Right forelimb (tissue), 1 donor: Measurements from ENCODE around the gene ARHGEF38.
"Not testable (repeated sequence)": the region's sequence is repeated elsewhere in the genome, so short reads cannot be mapped to it uniquely, and the experiment has no call there.

ENCODE experiments used
- DNase-seq: peaks from one replicate; pipeline ENCODE4 v3.0.0-alpha.2; 2018

Gene ARHGEF38

GRCh38 chr4:105657117-105657765 is 104.8 kb downstream of the ARHGEF38 start:
- no peak for DNase-seq

GRCh38 chr4:105659190-105659589 is 106.8 kb downstream of the ARHGEF38 start:
- no peak for DNase-seq

DNA sequence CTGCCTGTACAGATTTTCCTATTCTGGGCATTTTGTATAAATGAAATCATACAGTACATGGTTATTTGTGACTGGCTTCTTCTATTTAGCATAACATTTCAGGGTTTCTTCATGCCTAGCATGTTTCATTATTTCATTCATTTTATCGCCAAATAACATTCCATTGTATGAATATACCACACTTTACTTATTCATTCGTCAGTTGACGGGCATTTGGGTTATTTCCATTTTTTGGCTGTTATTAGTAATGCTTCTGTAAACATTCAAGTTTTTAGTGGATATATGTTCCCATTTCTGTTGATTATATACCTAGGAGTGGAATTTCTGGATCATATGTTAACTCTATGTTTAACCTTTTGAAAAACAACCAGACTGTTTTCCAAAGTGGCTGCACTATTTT is 108.6 kb downstream of the ARHGEF38 start:
- DNase-seq: no peak

DNA sequence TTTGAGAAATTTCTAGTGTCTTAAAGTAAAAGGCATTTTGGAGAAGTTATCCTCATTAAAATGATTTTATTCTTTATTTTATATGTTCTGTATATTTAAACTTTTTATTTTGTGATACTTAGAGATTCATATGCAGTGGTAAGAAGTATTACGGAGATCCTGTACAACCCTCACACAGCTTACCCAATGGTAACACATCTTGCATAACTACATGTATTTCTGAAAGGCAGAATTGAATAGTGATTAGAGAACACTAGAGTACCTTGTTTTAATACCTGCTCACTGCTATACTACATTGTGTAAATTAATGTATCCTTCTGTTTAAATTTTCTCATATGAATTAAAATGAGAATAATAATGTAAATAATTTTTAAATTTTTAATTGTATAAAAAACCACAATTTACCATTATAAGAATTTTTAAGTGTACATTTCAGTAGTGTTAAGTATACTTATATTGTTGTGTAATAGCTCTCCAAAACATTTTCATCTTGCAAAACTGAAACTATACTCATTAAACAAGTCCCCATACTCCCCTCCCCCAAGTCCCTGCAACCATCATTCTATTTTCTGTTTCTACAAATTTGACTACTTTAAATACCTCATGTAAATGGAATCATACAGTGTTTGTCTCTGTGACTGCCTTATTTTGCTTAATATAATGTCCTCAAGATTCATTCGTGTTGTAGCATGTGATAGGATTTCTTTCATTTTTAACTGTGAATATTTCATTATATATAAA is 110.7 kb downstream of the ARHGEF38 start:
- no peak for DNase-seq

GRCh38 chr4:105666693-105667092 is 114.3 kb downstream of the ARHGEF38 start:
- DNase-seq: no peak

DNA sequence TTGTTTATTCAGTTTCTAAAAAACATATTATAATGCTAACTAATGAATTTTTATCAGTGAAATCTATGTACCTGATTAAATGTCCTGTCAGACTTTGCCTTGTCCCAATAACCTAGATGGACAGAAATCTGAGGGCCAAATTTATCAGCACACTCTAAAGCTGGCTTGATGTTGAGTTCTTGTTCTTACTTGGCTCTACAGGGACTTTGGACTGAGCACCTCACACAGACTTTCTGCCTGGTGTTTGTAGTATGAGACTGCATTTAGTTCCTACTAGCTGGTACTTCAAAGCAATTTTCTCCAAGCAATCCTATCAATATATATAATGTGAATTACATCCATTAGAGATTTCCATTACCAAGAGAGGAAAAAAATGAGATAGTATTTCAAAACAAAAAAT is 118.3 kb downstream of the ARHGEF38 start:
- DNase-seq: no peak

DNA sequence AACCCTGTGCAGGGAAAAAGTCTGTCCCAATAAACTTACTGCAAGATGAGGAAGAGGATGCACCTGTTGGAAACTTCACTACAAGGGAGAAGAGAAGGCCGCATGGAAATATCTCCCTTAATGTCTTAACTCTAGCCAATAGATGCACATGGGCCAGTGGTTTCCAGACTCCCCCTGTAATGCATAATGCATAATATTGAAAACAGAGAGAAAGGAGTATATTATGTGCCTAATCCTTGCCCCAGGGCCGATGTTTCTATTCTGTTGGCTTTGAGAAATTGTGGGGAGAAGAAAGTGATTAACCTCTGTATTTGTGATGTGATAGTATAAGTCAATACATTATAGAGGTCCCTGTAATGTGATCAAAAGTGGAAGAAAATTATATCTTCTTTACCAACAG is 118.9 kb downstream of the ARHGEF38 start:
- DNase-seq: no peak

GRCh38 chr4:105674011-105674410 is 121.6 kb downstream of the ARHGEF38 start:
- DNase-seq: no peak

- no peak for DNase-seq
Measured at GRCh38 chr4:105677709-105678108, 125.3 kb downstream of the ARHGEF38 start.

DNA sequence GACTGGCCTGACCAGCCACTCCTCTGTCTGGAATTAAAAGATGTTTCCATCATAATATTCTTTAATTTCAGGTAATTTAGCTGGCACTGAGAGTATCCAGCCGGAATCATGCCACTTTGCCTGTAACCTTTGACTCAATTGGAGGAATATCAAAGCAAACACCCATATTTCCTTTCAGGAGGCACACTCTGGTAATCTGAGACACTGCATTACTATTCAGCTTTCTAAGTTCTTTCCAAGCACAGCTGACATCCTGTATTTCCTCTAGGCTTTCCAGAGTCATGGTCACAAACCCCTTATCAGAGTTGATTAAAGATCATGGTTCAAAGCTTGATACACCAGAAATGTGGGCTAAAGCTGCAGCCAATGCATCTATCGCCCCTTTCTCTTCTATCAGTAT is 126.8 kb downstream of the ARHGEF38 start:
- no peak for DNase-seq

GRCh38 chr4:105683038-105683437 is 130.6 kb downstream of the ARHGEF38 start:
- no peak for DNase-seq

- no peak for DNase-seq
Measured at GRCh38 chr4:105686571-105686970, 134.2 kb downstream of the ARHGEF38 start.

- DNase-seq: not testable (repeated sequence)
Measured at GRCh38 chr4:105694812-105695211, 142.4 kb downstream of the ARHGEF38 start.

- DNase-seq: not testable (repeated sequence)
Measured at GRCh38 chr4:105695832-105696231, 143.4 kb downstream of the ARHGEF38 start.

DNA sequence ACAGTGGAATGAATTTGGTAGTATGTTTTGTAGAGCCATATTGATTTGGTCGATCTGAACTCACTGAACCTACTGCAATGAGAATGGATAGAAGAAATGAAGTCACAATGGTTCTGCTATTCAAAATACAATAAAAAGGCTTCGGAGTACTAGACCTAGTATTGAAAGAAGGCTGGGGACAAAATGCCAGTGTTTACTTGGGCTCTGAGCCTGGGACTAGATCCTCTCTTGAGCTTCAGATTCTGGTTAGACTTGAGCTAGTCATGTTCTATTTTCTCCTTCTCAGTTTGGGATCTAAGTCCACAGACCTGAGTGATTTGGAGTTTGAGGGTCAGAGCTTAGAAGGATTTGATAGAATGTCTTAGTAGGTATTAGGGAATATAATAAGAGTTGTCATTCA is 146.2 kb downstream of the ARHGEF38 start:
- no peak for DNase-seq

DNA sequence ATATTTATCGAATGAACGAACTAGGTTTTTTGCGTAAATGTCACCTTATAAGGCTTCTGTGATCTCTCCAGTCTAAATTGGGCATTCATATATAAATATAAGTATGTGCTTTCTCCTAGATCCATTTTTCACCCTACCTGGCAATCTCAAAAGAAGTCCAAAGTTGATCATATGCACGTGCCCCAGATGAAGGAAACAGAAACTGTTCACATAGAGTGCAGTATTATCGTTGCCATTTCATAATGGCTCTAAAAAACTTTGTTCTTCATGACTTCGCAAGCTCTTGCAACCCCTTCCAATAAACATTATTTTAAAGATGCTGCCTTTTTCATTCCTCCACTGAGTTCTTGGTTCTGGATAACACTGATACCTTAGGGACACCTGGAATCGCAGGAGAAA is 155.4 kb downstream of the ARHGEF38 start:
- no peak for DNase-seq

GRCh38 chr4:105708181-105709080 is 156.0 kb downstream of the ARHGEF38 start, which contains the start of the genes GSTCD and INTS12:
GSTCD (plus strand) TSS chr4:105708784; CDS start chr4:105717614, 8,830 bp downstream.
INTS12 (minus strand) TSS chr4:105708689; CDS start chr4:105700005, 8,684 bp downstream.
- DNase-seq: peak; percentile 96

- DNase-seq: no peak
Measured at GRCh38 chr4:105709081-105709450, 156.6 kb downstream of the ARHGEF38 start.

- no peak for DNase-seq
Measured at GRCh38 chr4:105710012-105710600, 157.7 kb downstream of the ARHGEF38 start.

DNA sequence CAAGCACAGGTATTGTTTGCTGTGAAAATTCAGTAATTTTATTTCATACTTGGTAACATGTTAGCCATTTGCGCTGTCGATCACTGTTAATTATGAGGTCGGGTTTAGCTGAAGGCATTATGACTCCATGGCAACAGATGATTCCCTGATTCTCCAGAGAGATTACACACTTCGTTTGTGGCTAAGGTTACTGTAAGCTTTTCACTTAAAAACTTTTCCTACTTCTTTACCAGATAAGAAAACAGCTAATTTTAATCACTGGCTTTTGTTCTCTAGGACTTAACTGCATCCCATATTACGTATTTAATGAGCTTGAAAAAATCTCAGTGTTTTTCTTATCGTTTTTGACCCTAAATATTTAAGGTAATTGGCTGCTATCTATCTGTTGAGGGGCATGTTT is 158.3 kb downstream of the ARHGEF38 start:
- DNase-seq: no peak

DNA sequence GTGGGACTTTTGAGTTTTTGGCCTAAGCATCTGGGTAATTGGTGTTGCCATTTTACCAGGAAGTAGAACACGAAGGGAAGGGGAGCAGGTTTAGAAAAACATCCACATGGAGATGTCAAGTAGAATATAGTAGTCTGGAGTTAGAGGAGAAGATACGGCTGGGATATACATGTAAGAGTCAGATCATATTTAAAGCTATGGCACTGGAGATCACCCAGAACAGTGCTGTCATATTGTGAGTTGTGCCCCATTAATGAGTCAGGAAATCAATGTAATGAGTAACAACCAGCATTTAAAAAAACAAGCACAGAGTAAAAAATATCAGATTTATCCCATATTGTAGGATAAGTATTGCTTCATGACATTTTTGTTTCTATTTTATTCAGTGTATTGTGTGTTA is 160.3 kb downstream of the ARHGEF38 start:
- DNase-seq: no peak

DNA sequence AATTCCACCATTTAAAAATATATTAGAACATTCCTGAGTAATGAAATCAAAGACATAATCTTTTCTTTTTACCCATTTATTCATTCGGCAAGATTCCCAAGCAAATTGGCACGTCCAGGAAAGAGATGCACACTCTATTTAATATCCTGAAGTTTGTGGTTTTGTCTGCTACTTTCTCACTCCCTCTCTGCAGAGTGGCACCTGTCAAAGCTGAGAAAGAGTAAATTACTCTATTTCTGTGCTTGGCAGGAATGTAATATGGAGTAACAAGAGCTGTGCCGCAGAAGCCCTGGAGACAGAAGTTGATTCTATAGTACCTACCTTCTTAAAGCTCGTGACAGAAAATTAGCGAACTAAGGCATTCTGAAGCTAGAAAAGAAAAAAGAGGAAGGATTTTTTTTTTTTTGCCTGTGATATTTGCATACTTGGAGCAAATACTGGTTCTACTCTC is 161.7 kb downstream of the ARHGEF38 start:
- no peak for DNase-seq

DNA sequence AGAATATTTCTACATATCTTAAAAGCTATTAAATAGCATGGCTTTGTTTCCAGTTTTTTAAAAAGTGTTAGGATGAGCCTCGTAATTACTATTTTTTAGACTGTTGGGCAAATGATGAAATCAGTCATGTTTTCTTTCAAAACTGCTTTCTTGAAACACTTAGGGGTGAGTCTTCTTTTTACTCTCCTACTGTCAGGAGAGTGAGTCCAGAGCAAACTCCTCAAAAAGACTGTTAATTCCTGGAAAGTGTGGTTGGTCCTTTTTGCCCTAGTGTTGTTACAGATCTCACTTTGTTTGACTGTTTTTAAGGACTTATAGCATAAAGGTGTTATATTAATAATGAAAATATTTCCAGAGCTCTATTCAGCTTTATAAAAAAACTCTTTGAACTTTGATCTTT is 162.5 kb downstream of the ARHGEF38 start:
- DNase-seq: no peak
